ENCODE data around the gene DPCD.
A peak's percentile ranks its signal among the peaks of the same experiment; 100 is the strongest.
"Not testable (repeated sequence)": the region's sequence is repeated elsewhere in the genome, so short reads cannot be mapped to it uniquely, and the experiment has no call there.

The DPCD gene

GRCh38 chr10:101588879-101589278, 758 bp downstream of the DPCD start:
- no peak overlapping the region for H2AFZ ChIP-seq (ENCODE audit: low read length)
- peak overlapping the region; percentile 77; the same call in 1 of the 2 replicates for H3K9ac ChIP-seq (ENCODE audit: low read length)
- peaks cover 17% of the 10 kb centered on the region for H3K4me1 ChIP-seq (ENCODE audit: insufficient read depth, low read length, severe bottlenecking)
- no peaks in the 10 kb centered on the region for H3K9me3 ChIP-seq (ENCODE audit: low read length)
- H3K4me3 ChIP-seq (ENCODE audit: low read depth, low read length, poor library complexity, severe bottlenecking): peak overlapping the region; percentile 81
- no peaks in the 10 kb centered on the region for H3F3A ChIP-seq (ENCODE audit: insufficient read depth, low read length)
- H3K9me2 ChIP-seq (ENCODE audit: low read depth, low read length): no peaks in the 10 kb centered on the region
- H3K36me3 ChIP-seq (ENCODE audit: insufficient read depth, low read length): peaks cover 4% of the 10 kb centered on the region; the same call in 1 of the 2 replicates
- TF ChIP-seq, protein P1, sequence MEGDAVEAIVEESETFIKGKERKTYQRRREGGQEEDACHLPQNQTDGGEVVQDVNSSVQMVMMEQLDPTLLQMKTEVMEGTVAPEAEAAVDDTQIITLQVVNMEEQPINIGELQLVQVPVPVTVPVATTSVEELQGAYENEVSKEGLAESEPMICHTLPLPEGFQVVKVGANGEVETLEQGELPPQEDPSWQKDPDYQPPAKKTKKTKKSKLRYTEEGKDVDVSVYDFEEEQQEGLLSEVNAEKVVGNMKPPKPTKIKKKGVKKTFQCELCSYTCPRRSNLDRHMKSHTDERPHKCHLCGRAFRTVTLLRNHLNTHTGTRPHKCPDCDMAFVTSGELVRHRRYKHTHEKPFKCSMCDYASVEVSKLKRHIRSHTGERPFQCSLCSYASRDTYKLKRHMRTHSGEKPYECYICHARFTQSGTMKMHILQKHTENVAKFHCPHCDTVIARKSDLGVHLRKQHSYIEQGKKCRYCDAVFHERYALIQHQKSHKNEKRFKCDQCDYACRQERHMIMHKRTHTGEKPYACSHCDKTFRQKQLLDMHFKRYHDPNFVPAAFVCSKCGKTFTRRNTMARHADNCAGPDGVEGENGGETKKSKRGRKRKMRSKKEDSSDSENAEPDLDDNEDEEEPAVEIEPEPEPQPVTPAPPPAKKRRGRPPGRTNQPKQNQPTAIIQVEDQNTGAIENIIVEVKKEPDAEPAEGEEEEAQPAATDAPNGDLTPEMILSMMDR (IDR thresholded peaks at IDR 0.05; ENCODE audit: low read length): no peak
- no peak for TF ChIP-seq EZH2 (IDR thresholded peaks at IDR 0.05; ENCODE audit: borderline replicate concordance, low read length)
- peak overlapping the region; percentile 72 for H3K4me2 ChIP-seq (ENCODE audit: low read length)
- H3K27me3 ChIP-seq (ENCODE audit: insufficient read depth, low read length): no peaks in the 10 kb centered on the region
- no peak overlapping the region for H3K27ac ChIP-seq (ENCODE audit: low read depth, low read length, poor library complexity, severe bottlenecking)
- no peaks in the 10 kb centered on the region for H4K20me1 ChIP-seq (ENCODE audit: insufficient read depth, low read length)
- H3K79me2 ChIP-seq (ENCODE audit: insufficient read depth, low read length): no peaks in the 10 kb centered on the region

GRCh38 chr10:101593331-101593730, 5.2 kb downstream of the DPCD start:
- not testable (repeated sequence) for H3K79me2 ChIP-seq (ENCODE audit: insufficient read depth, low read length)

GRCh38 chr10:101595591-101596433, 7.7 kb downstream of the DPCD start:
- no peak overlapping the region for H3K9ac ChIP-seq (ENCODE audit: low read length)
- H3K4me3 ChIP-seq (ENCODE audit: low read depth, low read length, poor library complexity, severe bottlenecking): no peak overlapping the region
- H3K9me2 ChIP-seq (ENCODE audit: low read depth, low read length): no peaks in the 10 kb centered on the region
- H3K79me2 ChIP-seq (ENCODE audit: insufficient read depth, low read length): no peaks in the 10 kb centered on the region
- H3K4me2 ChIP-seq (ENCODE audit: low read length): no peak overlapping the region
- no peaks in the 10 kb centered on the region for H3K9me3 ChIP-seq (ENCODE audit: low read length)
- TF ChIP-seq EZH2 (IDR thresholded peaks at IDR 0.05; ENCODE audit: borderline replicate concordance, low read length): no peak
- TF ChIP-seq, protein P1 (IDR thresholded peaks at IDR 0.05; ENCODE audit: low read length): no peak
- H3K27ac ChIP-seq (ENCODE audit: low read depth, low read length, poor library complexity, severe bottlenecking): no peak overlapping the region
- no peak overlapping the region for H2AFZ ChIP-seq (ENCODE audit: low read length)
- H4K20me1 ChIP-seq (ENCODE audit: insufficient read depth, low read length): no peaks in the 10 kb centered on the region
- H3K4me1 ChIP-seq (ENCODE audit: insufficient read depth, low read length, severe bottlenecking): no peaks in the 10 kb centered on the region
- H3K27me3 ChIP-seq (ENCODE audit: insufficient read depth, low read length): no peaks in the 10 kb centered on the region
- H3K36me3 ChIP-seq (ENCODE audit: insufficient read depth, low read length): no peaks in the 10 kb centered on the region
- H3F3A ChIP-seq (ENCODE audit: insufficient read depth, low read length): no peaks in the 10 kb centered on the region

More at GRCh38 chr10:101593331-101593730, 5.2 kb downstream of the DPCD start:
- H3K9me2 ChIP-seq (ENCODE audit: low read depth, low read length); H3K36me3 ChIP-seq (ENCODE audit: insufficient read depth, low read length); H3K4me1 ChIP-seq (ENCODE audit: insufficient read depth, low read length, severe bottlenecking); H3K4me3 ChIP-seq (ENCODE audit: low read depth, low read length, poor library complexity, severe bottlenecking); H3K27ac ChIP-seq (ENCODE audit: low read depth, low read length, poor library complexity, severe bottlenecking); H3K4me2 ChIP-seq (ENCODE audit: low read length); H3K9me3 ChIP-seq (ENCODE audit: low read length); H4K20me1 ChIP-seq (ENCODE audit: insufficient read depth, low read length); H3K9ac ChIP-seq (ENCODE audit: low read length); H3K27me3 ChIP-seq (ENCODE audit: insufficient read depth, low read length); H2AFZ ChIP-seq (ENCODE audit: low read length); H3F3A ChIP-seq (ENCODE audit: insufficient read depth, low read length): not testable (repeated sequence)

All from OCI-LY1 (cell line).